Measurements from ENCODE around the gene LRRC74A.

GRCh38 chr14:76832503-76832988, 6.3 kb downstream of the LRRC74A start:
- TF ChIP-seq CTCF (IDR thresholded peaks at IDR 0.05) (no peak), POLR2A (IDR thresholded peaks at IDR 0.05) (no peak), EP300 (IDR thresholded peaks at IDR 0.05) (no peak), POLR2AphosphoS5 (IDR thresholded peaks at IDR 0.05) (no peak)
